Spinal cord (tissue), 10 donors: ENCODE results near the gene TRIM72. TPM values are rescaled to one million over a fixed set of nuclear protein-coding genes. Genes with fewer than 3 reads are reported as not detected.

Experiments used
- DNase-seq, 6 donors: peaks; one replicate each; pipeline versions ENCODE4 v3.0.0 to v3.0.0-alpha.2; 2013 to 2015; ENCODE audit warnings: low spot score in 6 of 6, low read depth in 4 of 6
- H3K27ac ChIP-seq: one replicate; pipeline ENCODE4 v1.5.1; 2013; ENCODE audit warnings: low read depth, low read length, control low read depth
- H3K27me3 ChIP-seq: one replicate; pipeline ENCODE4 v1.6.1; 2013; ENCODE audit warnings: low read length; ENCODE audit not compliant: control insufficient read depth, insufficient read depth
- H3K36me3 ChIP-seq: one replicate; pipeline ENCODE4 v1.6.1; 2013; ENCODE audit warnings: low read length; ENCODE audit not compliant: control insufficient read depth, insufficient read depth
- H3K4me1 ChIP-seq: one replicate; pipeline ENCODE4 v1.6.1; 2013; ENCODE audit warnings: low read length; ENCODE audit not compliant: control insufficient read depth, insufficient read depth
- H3K4me3 ChIP-seq: one replicate; pipeline ENCODE4 v1.5.1; 2013; ENCODE audit warnings: low read depth, low read length, control low read depth
- H3K9me3 ChIP-seq: one replicate; pipeline ENCODE4 v1.6.1; 2013; ENCODE audit warnings: low read length; ENCODE audit not compliant: control insufficient read depth, insufficient read depth
- WGBS: methylation state at CpG from one replicate; pipeline ENCODE4 v1.1.5; 2013; ENCODE audit warnings: missing lambda C conversion rate; ENCODE audit not compliant: insufficient coverage; 5-methylcytosine and 5-hydroxymethylcytosine counted together
- polyA plus RNA-seq, 2 donors: library from polyadenylated mRNA; unstranded; fragments of 120-200 nt; gene quantifications; one replicate each; pipeline ENCODE4 v1.2.1, GENCODE V29; 2013; ENCODE audit not compliant: insufficient read length in 2 of 2
- total RNA-seq, 2 donors: library from RNA; depleted of rRNA in 1 of 2; stranded (reverse); fragments of 120-200 nt in 1 of 2; fragments of >200 nt in 1 of 2; gene quantifications; one replicate each; pipeline versions ENCODE4 v1.2.3 to v1.2.4, GENCODE V29; 2013 to 2014
- donor health status: healthy.

TRIM72 gene
- total and polyA plus RNA-seq, 4 donors, result 0.22 to 1.1 (median 0.70) TPM

DNA sequence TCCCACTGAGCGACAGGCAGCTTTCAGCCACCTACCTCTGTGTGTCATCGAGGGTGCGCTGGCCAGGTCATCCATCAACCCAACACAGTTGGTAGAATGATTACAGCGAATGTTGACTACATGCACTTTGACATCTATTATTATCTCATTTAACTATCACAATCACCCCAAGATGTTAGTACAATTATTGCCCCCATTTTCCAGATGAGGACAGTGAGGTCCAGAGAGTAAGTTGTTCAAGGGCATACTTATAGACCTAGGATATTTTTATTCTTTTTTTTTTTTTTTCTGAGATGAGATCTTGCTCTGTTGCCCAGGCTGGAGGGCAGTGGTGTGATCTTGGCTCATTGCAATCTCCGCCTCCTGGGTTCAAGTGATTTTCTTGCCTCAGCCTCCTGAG is 37.5 kb downstream of the TRIM72 start:
- Histone ChIP-seq H3K4me3 (no peak overlapping the region), H3K36me3 (no peaks in the 10 kb centered on the region), H3K27ac (no peak overlapping the region), H3K9me3 (no peaks in the 10 kb centered on the region), H3K27me3 (no peaks in the 10 kb centered on the region), H3K4me1 (no peaks in the 10 kb centered on the region)
- no peak for DNase-seq
- WGBS, result 100% methylated on average over 3 of the region's 5 CpGs

DNA sequence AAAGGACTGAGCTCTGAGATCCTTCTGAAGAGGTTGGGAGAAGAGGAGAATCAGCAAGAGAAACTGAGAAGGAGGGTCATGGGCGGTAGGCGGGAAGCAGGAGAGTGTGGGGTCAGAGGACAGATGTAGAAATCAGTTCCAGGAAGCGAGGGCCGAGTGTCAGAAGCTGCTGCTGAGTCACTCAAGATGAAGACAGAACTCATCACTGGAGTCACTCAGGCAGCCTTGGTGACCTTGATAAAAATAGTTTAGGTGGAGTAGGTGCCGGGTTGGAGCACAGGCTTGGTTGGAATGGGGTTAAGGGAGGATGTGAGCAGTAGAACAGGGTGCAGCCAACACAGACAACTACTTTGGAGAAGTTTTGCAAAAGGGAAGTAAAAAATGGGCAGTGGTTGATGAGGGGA is 39.7 kb downstream of the TRIM72 start:
- Histone ChIP-seq H3K4me3 (no peak overlapping the region), H3K9me3 (no peaks in the 10 kb centered on the region), H3K27ac (no peak overlapping the region), H3K36me3 (no peaks in the 10 kb centered on the region), H3K4me1 (no peaks in the 10 kb centered on the region), H3K27me3 (no peaks in the 10 kb centered on the region)
- DNase-seq, result no peak
- WGBS, result 69% methylated on average over 5 of the region's 5 CpGs

DNA sequence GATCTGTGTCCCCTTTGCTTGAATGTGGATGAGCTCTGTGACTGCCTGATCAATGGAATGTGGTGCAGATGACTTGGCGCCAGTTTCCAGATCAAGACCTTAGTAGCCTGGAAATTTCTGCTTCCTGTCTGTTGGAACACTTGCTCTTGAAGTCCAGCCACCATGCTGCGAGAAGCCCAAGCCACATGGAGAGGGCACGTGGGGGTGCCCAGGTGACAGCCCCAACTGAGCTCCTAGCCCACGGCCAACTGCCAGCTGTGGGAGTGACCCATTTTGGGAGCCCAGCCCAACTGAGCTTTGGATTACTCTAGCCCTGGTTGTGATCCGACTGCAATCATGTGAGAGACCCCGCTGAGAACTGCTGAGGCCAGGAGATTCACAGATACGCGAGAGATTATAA is 42.5 kb downstream of the TRIM72 start:
- Histone ChIP-seq H3K27ac (no peak overlapping the region), H3K9me3 (no peaks in the 10 kb centered on the region), H3K4me1 (no peaks in the 10 kb centered on the region), H3K27me3 (no peaks in the 10 kb centered on the region), H3K36me3 (no peaks in the 10 kb centered on the region), H3K4me3 (no peak overlapping the region)
- WGBS, result 86% methylated on average over 4 of the region's 8 CpGs
- no peak for DNase-seq

GRCh38 chr16:31258366-31258765 is 44.4 kb downstream of the TRIM72 start:
- no peak overlapping the region for H3K4me3 ChIP-seq
- no peaks in the 10 kb centered on the region for H3K9me3 ChIP-seq
- H3K27ac ChIP-seq, result no peak overlapping the region
- H3K4me1 ChIP-seq, result no peaks in the 10 kb centered on the region
- H3K36me3 ChIP-seq, result no peaks in the 10 kb centered on the region
- DNase-seq, result no peak
- 40% methylated on average over 1 of the region's 4 CpGs for WGBS
- no peaks in the 10 kb centered on the region for H3K27me3 ChIP-seq

DNA sequence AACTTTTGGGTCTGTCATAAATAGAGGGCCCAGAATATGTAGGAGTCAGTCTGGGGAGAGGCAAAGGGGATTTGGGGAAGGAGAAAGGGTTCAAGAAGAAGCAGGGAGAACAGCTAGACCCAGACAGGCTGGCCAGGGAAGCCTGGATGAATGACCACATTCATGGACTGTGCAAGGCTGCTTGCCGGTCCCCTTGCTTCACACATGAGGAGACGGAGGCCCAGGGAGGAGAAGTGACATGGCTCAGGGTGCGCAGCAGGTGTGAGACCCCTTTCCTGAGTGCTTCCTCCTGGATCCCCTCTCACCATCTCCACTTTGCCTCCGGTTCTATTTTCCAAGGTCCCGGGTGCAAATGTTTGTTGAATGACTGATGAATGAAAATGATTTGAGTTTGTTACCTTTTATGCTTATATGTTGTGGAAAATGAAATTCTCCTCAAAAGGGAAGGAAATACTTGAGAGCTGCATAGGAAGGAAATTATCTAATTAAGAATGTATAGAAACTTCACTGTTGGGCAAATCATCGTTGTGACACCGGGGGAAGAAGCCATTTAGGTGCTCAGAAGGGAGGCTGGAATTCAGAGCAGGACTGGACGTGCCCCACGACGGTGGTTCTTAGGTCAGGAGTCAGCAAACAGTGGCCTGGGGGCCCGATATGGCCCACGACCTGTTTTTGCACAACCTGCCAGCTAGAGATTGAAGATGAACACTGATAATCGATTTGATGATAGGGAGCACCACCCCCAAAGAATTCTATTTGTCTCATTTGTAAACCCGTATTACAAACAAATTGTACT is 46.4 kb downstream of the TRIM72 start:
- H3K27me3 ChIP-seq, result no peaks in the 10 kb centered on the region
- no peaks in the 10 kb centered on the region for H3K36me3 ChIP-seq
- H3K4me3 ChIP-seq, result no peak overlapping the region
- no peak for DNase-seq
- no peaks in the 10 kb centered on the region for H3K4me1 ChIP-seq
- H3K9me3 ChIP-seq, result no peaks in the 10 kb centered on the region
- 69% methylated on average over 7 of the region's 14 CpGs for WGBS
- H3K27ac ChIP-seq, result no peak overlapping the region

DNA sequence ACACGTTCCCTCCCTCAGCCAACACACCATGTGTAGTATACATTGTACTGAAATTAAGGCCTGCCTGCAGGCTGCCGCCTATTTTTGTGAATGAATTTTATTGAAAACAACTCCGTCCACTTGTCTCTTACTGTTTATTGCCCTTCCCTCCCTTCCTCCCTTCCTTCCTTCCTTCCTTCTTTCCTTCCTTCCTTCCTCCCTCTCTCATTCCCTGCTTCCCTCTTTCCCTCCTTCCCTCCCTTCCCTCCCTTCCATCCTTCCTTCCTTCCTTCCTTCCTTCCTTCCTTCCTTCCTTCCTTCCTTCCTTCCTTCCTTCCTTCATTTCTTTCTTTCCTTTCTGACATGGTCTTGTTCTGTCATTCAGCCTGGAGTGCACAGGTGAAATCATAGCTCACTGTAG is 48.2 kb downstream of the TRIM72 start:
- Histone ChIP-seq H3K4me3 (no peak overlapping the region), H3K27me3 (no peaks in the 10 kb centered on the region), H3K36me3 (no peaks in the 10 kb centered on the region), H3K27ac (no peak overlapping the region), H3K4me1 (no peaks in the 10 kb centered on the region), H3K9me3 (no peaks in the 10 kb centered on the region)
- no peak for DNase-seq
- 86% methylated on average over 1 of the region's 3 CpGs for whole genome bisulfite sequencing

- Histone ChIP-seq H3K27me3 (no peaks in the 10 kb centered on the region), H3K4me3 (no peak overlapping the region), H3K4me1 (no peaks in the 10 kb centered on the region), H3K27ac (no peak overlapping the region), H3K36me3 (no peaks in the 10 kb centered on the region), H3K9me3 (no peaks in the 10 kb centered on the region)
- 80% methylated on average over 18 of the region's 20 CpGs for WGBS
- no peak for DNase-seq
These were observed 51.7 kb downstream of the TRIM72 start for GRCh38 chr16:31265329-31266245.

DNA sequence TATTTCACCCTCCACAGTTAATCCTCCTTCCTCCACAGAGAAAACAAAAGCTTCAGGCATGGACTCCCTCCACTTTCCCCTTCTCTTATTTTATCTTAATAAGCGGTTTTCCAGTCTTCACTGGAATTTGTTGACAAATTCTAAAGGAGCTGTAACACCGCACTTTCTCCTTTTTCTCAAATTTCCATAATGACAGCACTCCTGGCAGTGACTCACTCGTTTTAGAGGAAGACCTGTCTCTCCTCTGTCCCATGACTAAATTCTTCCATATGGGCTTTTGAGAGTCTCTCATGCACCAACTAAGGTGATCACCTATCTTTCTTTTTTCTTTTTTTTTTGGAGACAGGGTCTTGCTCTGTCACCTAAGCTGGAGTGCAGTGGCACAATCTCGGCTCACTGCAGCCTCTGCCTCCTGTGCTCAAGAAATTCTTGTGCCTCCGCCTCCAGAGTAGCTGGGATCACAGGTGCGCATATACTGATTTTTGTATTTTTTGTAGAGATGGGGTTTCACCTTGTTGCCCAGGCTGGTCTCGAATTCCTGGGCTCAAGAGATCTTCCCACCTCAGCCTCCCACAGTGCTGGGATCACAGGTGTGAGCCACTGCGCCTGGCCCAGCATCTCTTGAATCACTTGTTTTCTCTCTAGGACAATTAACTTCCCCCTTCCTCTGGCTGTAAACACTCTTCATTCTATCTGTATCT is 53.6 kb downstream of the TRIM72 start:
- H3K4me3 ChIP-seq, result no peak overlapping the region
- H3K27me3 ChIP-seq, result no peaks in the 10 kb centered on the region
- no peak overlapping the region for H3K27ac ChIP-seq
- H3K9me3 ChIP-seq, result no peaks in the 10 kb centered on the region
- WGBS, result 62% methylated on average over 7 of the region's 8 CpGs
- no peak for DNase-seq
- no peaks in the 10 kb centered on the region for H3K36me3 ChIP-seq
- H3K4me1 ChIP-seq, result no peaks in the 10 kb centered on the region

GRCh38 chr16:31268033-31268365 is 54.1 kb downstream of the TRIM72 start:
- Histone ChIP-seq H3K4me3 (no peak overlapping the region), H3K4me1 (no peaks in the 10 kb centered on the region), H3K27me3 (no peaks in the 10 kb centered on the region), H3K9me3 (no peaks in the 10 kb centered on the region), H3K36me3 (no peaks in the 10 kb centered on the region), H3K27ac (no peak overlapping the region)
- no peak for DNase-seq
- WGBS, result 82% methylated on average over 2 of the region's 3 CpGs
